Mesodermal cell (in vitro differentiated cells): ENCODE data around the gene ADAMTSL4.
A peak's percentile ranks its signal among the peaks of the same experiment; 100 is the strongest.
"Not testable (repeated sequence)": the region's sequence is repeated elsewhere in the genome, so short reads cannot be mapped to it uniquely, and the experiment has no call there.

Source experiments
- H3K27ac ChIP-seq: 2 replicates; pipeline ENCODE4 v1.7.0; 2013; ENCODE audit warnings: mild to moderate bottlenecking, low read depth, low read length, moderate library complexity; ENCODE audit not compliant: severe bottlenecking
- H3K36me3 ChIP-seq: 2 replicates; pipeline ENCODE4 v1.7.1; 2013; ENCODE audit warnings: mild to moderate bottlenecking, low read length, moderate library complexity; ENCODE audit not compliant: control insufficient read depth, insufficient read depth
- H3K4me1 ChIP-seq: one replicate; pipeline ENCODE4 v1.7.1; 2013; ENCODE audit warnings: mild to moderate bottlenecking, low read length; ENCODE audit not compliant: insufficient read depth, control insufficient read depth, poor library complexity, severe bottlenecking
- H3K4me3 ChIP-seq: 2 replicates; pipeline ENCODE4 v1.7.0; 2013; ENCODE audit warnings: low read length, control low read depth, mild to moderate bottlenecking; ENCODE audit not compliant: insufficient read depth, poor library complexity, severe bottlenecking; ENCODE audit errors: extremely low read depth
- H3K9me3 ChIP-seq: 2 replicates; pipeline ENCODE4 v1.7.1; 2013; ENCODE audit warnings: mild to moderate bottlenecking, low read length, moderate library complexity; ENCODE audit not compliant: control insufficient read depth
- WGBS, 2 experiments: methylation state at CpG; one replicate each; pipeline ENCODE4 v1.1.5; 2013; ENCODE audit warnings: missing lambda C conversion rate in 2 of 2; ENCODE audit not compliant: insufficient coverage in 2 of 2; 5-methylcytosine and 5-hydroxymethylcytosine counted together

The ADAMTSL4 gene

GRCh38 chr1:150562446-150563339 is 13.5 kb downstream of the ADAMTSL4 start:
- no peaks in the 10 kb centered on the region for H3K9me3 ChIP-seq
- H3K4me3 ChIP-seq, result peak overlapping the region; percentile 39
- peaks cover 53% of the 10 kb centered on the region for H3K4me1 ChIP-seq
- WGBS, 2 experiments, result 13 to 23% methylated on average over 3 of the region's 4 CpGs
- H3K27ac ChIP-seq, result peak overlapping the region; percentile 100
- H3K36me3 ChIP-seq, result peaks cover 8% of the 10 kb centered on the region

- Histone ChIP-seq H3K27ac (peak overlapping the region; percentile 100), H3K9me3 (no peaks in the 10 kb centered on the region), H3K4me1 (peaks cover 60% of the 10 kb centered on the region), H3K36me3 (peaks cover 8% of the 10 kb centered on the region), H3K4me3 (no peak overlapping the region)
- 81 to 96% methylated on average over 3 to 4 of the region's 4 CpGs for WGBS, 2 experiments
These were observed 14.3 kb downstream of the ADAMTSL4 start for GRCh38 chr1:150563340-150564038.

- Histone ChIP-seq H3K4me1 (peaks cover 62% of the 10 kb centered on the region), H3K27ac (peak overlapping the region; percentile 100), H3K4me3 (no peak overlapping the region), H3K36me3 (peaks cover 6% of the 10 kb centered on the region), H3K9me3 (no peaks in the 10 kb centered on the region)
- WGBS, 2 experiments, result 100% methylated on average over 2 of the region's 5 CpGs; no CpG with 5 or more reads in 1 of the 2 experiments
These were observed 15.1 kb downstream of the ADAMTSL4 start for GRCh38 chr1:150564051-150564991.

GRCh38 chr1:150565240-150565991 is 16.2 kb downstream of the ADAMTSL4 start:
- not testable (repeated sequence) for H3K27ac ChIP-seq, H3K4me3 ChIP-seq, H3K9me3 ChIP-seq, H3K36me3 ChIP-seq
- 95 to 97% methylated on average over 7 to 13 of the region's 14 CpGs for WGBS, 2 experiments
- H3K4me1 ChIP-seq, result peaks cover 67% of the 10 kb centered on the region

GRCh38 chr1:150566589-150567340 is 17.6 kb downstream of the ADAMTSL4 start:
- WGBS, 2 experiments, result 90 to 98% methylated on average over 9 to 11 of the region's 12 CpGs
- H3K4me3 ChIP-seq, result no peak overlapping the region
- no peaks in the 10 kb centered on the region for H3K9me3 ChIP-seq
- H3K4me1 ChIP-seq, result peaks cover 66% of the 10 kb centered on the region
- peaks cover 16% of the 10 kb centered on the region for H3K36me3 ChIP-seq
- H3K27ac ChIP-seq, result peak overlapping the region; percentile 98

GRCh38 chr1:150567341-150567716 is 18.1 kb downstream of the ADAMTSL4 start:
- peak overlapping the region; percentile 98 for H3K27ac ChIP-seq
- peak overlapping the region; percentile 8 for H3K4me3 ChIP-seq
- peaks cover 62% of the 10 kb centered on the region for H3K4me1 ChIP-seq
- peaks cover 20% of the 10 kb centered on the region for H3K36me3 ChIP-seq
- no peaks in the 10 kb centered on the region for H3K9me3 ChIP-seq
- 86% methylated on average over 1 of the region's 3 CpGs for WGBS, 2 experiments

- Histone ChIP-seq H3K4me3 (peak overlapping the region; percentile 8), H3K36me3 (peaks cover 26% of the 10 kb centered on the region), H3K9me3 (no peaks in the 10 kb centered on the region), H3K4me1 (peaks cover 61% of the 10 kb centered on the region), H3K27ac (peak overlapping the region; percentile 98)
- 0% methylated on average over 3 to 4 of the region's 10 CpGs for WGBS, 2 experiments
These were observed 18.7 kb downstream of the ADAMTSL4 start for GRCh38 chr1:150567717-150568593.

GRCh38 chr1:150568594-150568966 is 19.4 kb downstream of the ADAMTSL4 start:
- Histone ChIP-seq H3K4me1 (peaks cover 57% of the 10 kb centered on the region), H3K9me3 (no peaks in the 10 kb centered on the region)

More at GRCh38 chr1:150568594-150568966, 19.4 kb downstream of the ADAMTSL4 start:
- H3K4me3 ChIP-seq, result peak overlapping the region; percentile 6
- H3K27ac ChIP-seq, result peak overlapping the region; percentile 98
- peaks cover 33% of the 10 kb centered on the region for H3K36me3 ChIP-seq
